Measurements from ENCODE around the gene ALDH7A1.
"Not testable (repeated sequence)": the region's sequence is repeated elsewhere in the genome, so short reads cannot be mapped to it uniquely, and the experiment has no call there.

The ALDH7A1 gene

DNA sequence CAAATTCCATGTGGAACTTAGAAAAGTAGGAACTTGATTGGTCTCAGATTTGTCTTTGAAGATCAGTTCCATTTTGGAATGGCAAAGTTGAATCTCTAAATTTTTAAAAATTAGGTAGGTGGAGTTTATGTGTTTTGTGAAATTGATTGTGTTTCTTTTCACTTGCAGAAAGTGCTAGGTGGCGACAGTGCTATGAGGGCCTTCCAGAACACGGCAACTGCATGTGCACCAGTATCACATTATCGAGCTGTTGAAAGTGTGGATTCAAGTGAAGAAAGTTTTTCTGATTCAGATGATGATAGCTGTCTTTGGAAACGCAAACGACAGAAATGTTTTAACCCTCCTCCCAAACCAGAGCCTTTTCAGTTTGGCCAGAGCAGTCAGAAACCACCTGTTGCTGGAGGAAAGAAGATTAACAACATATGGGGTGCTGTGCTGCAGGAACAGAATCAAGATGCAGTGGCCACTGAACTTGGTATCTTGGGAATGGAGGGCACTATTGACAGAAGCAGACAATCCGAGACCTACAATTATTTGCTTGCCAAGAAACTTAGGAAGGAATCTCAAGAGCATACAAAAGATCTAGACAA, 8.5 kb upstream of the ALDH7A1 start:
- Histone ChIP-seq H3K36me3 (peaks cover 46% of the 10 kb centered on the region), H3K9me3 (no peaks in the 10 kb centered on the region), H3K4me1 (ENCODE audit: control insufficient read depth in 1 of 2, insufficient read depth in 1 of 2, low read depth in 1 of 2, low read length in 1 of 2) (peaks cover 8 to 11% of the 10 kb centered on the region in 2 experiments), H3K4me3 (ENCODE audit: low read depth in 1 of 2, low read length in 1 of 2) (no peak overlapping the region), H3K27ac (no peak overlapping the region), H3K27me3 (no peaks in the 10 kb centered on the region)
- no peak for TF ChIP-seq CTCF (IDR thresholded peaks at IDR 0.05)

GRCh38 chr5:126600631-126601511, 5.9 kb upstream of the ALDH7A1 start, which contains the start of gene PHAX:
Gene PHAX, plus strand, starts transcription at chr5:126600947. Its CDS starts 16 bp downstream, at chr5:126600963.
- Histone ChIP-seq H3K9me3 (no peaks in the 10 kb centered on the region), H3K27ac (peak within 1 kb of the TSS; percentile 76), H3K27me3 (peaks cover 24% of the 10 kb centered on the region), H3K36me3 (peaks cover 24% of the 10 kb centered on the region), H3K4me3 (ENCODE audit: low read depth in 1 of 2, low read length in 1 of 2) (peak within 1 kb of the TSS; percentile 87 to 95), H3K4me1 (ENCODE audit: control insufficient read depth in 1 of 2, insufficient read depth in 1 of 2, low read depth in 1 of 2, low read length in 1 of 2) (peaks cover 8 to 11% of the 10 kb centered on the region in 2 experiments)
- peak; percentile 45 for TF ChIP-seq CTCF (IDR thresholded peaks at IDR 0.05)

GRCh38 chr5:126599971-126600630, 5.1 kb upstream of the ALDH7A1 start:
- Histone ChIP-seq H3K27me3 (peaks cover 32% of the 10 kb centered on the region), H3K36me3 (peaks cover 19% of the 10 kb centered on the region), H3K4me1 (ENCODE audit: control insufficient read depth in 1 of 2, insufficient read depth in 1 of 2, low read depth in 1 of 2, low read length in 1 of 2) (peaks cover 8 to 14% of the 10 kb centered on the region in 2 experiments), H3K4me3 (ENCODE audit: low read depth in 1 of 2, low read length in 1 of 2) (peak overlapping the region; percentile 87 to 95)
- H3K27ac ChIP-seq, H3K9me3 ChIP-seq: not testable (repeated sequence)

- H3K27ac ChIP-seq, result no peak overlapping the region
- TF ChIP-seq CTCF (IDR thresholded peaks at IDR 0.05), result no peak
- H3K4me1 ChIP-seq (ENCODE audit: control insufficient read depth in 1 of 2, insufficient read depth in 1 of 2, low read depth in 1 of 2, low read length in 1 of 2), result peaks cover 13 to 20% of the 10 kb centered on the region in 2 experiments
- H3K9me3 ChIP-seq, result no peaks in the 10 kb centered on the region
- peaks cover 13% of the 10 kb centered on the region for H3K36me3 ChIP-seq
- H3K27me3 ChIP-seq, result peaks cover 38% of the 10 kb centered on the region
- H3K4me3 ChIP-seq (ENCODE audit: low read depth in 1 of 2, low read length in 1 of 2), result no peak overlapping the region
Measured at GRCh38 chr5:126599499-126599898, 4.5 kb upstream of the ALDH7A1 start.

DNA sequence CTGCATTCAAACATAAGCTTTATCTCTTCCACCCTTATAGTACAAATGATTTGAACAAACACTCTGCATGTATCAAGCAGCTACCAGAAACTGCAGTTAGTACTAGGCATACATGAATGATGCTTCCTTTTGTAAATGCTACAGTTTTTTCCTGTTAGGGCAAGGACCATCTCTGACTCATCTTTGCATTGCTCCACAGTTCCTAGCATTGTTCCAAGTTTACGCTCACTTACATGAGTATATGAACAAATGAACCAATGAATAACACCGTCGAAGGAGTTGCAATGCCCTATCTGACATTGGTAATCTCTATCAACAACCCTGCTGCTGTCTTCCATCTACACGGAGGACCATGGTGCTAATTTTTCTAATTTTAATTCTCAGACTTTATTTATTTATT, 2.1 kb upstream of the ALDH7A1 start:
- Histone ChIP-seq H3K9me3 (no peaks in the 10 kb centered on the region), H3K36me3 (no peaks in the 10 kb centered on the region), H3K27me3 (peaks cover 59% of the 10 kb centered on the region), H3K27ac (no peak overlapping the region), H3K4me1 (ENCODE audit: control insufficient read depth in 1 of 2, insufficient read depth in 1 of 2, low read depth in 1 of 2, low read length in 1 of 2) (peaks cover 13 to 22% of the 10 kb centered on the region in 2 experiments), H3K4me3 (ENCODE audit: low read depth in 1 of 2, low read length in 1 of 2) (no peak overlapping the region)
- TF ChIP-seq CTCF (IDR thresholded peaks at IDR 0.05), result no peak
